Cardiac muscle cell (in vitro differentiated cells and primary cell): ENCODE data around the gene LPIN1. TPM values are rescaled to one million over a fixed set of nuclear protein-coding genes. Genes with fewer than 3 reads are reported as not detected.

Source experiments
- DNase-seq, 2 donors: peaks; one replicate each; pipeline versions ENCODE4 v3.0.0 to v3.0.0-alpha.2; 2010 to 2017; ENCODE audit warnings: low read depth in 1 of 2, low spot score in 1 of 2
- H3K27ac ChIP-seq: fragments of 200-600 bp; sonication (generic); 2 replicates; pipeline ENCODE4 v1.5.1; 2016
- H3K27me3 ChIP-seq: fragments of 200-600 bp; sonication (generic); 2 replicates; pipeline ENCODE4 v1.6.0; 2016; ENCODE audit warnings: control low read depth
- H3K36me3 ChIP-seq: fragments of 200-600 bp; sonication (generic); 2 replicates; pipeline ENCODE4 v1.5.1; 2016; ENCODE audit warnings: control low read depth
- H3K4me1 ChIP-seq: fragments of 200-600 bp; sonication (generic); 2 replicates; pipeline ENCODE4 v1.8.1; 2017; ENCODE audit warnings: low read depth, mild to moderate bottlenecking, mixed run types
- H3K4me3 ChIP-seq: fragments of 200-600 bp; sonication (generic); 2 replicates; pipeline ENCODE4 v1.5.1; 2016; ENCODE audit warnings: mild to moderate bottlenecking
- H3K9me3 ChIP-seq: fragments of 200-600 bp; sonication (generic); 2 replicates; pipeline ENCODE4 v1.5.1; 2017; ENCODE audit warnings: low read depth, mild to moderate bottlenecking, control low read depth
- polyA plus RNA-seq: library from polyadenylated mRNA; unstranded; fragments of >200 nt; fragmentation: Nextera tagmentation; extraction: Ambion mirVana; gene quantifications from 2 replicates; pipeline ENCODE4 v1.2.1, GENCODE V29; 2016
- total RNA-seq: library from RNA; depleted of rRNA; stranded (reverse); fragments of >200 nt; gene quantifications from 2 replicates; pipeline ENCODE4 v1.2.3, GENCODE V29; 2016
- TF ChIP-seq, protein P1 (sequence below): IDR thresholded peaks from 2 replicates; pipeline ENCODE4 v1.5.1; 2012; ENCODE audit warnings: low read depth, mild to moderate bottlenecking, low read length

Gene LPIN1
- total and polyA plus RNA-seq, 2 experiments from 2014 or later, result 47.0 to 58.3 TPM

DNA sequence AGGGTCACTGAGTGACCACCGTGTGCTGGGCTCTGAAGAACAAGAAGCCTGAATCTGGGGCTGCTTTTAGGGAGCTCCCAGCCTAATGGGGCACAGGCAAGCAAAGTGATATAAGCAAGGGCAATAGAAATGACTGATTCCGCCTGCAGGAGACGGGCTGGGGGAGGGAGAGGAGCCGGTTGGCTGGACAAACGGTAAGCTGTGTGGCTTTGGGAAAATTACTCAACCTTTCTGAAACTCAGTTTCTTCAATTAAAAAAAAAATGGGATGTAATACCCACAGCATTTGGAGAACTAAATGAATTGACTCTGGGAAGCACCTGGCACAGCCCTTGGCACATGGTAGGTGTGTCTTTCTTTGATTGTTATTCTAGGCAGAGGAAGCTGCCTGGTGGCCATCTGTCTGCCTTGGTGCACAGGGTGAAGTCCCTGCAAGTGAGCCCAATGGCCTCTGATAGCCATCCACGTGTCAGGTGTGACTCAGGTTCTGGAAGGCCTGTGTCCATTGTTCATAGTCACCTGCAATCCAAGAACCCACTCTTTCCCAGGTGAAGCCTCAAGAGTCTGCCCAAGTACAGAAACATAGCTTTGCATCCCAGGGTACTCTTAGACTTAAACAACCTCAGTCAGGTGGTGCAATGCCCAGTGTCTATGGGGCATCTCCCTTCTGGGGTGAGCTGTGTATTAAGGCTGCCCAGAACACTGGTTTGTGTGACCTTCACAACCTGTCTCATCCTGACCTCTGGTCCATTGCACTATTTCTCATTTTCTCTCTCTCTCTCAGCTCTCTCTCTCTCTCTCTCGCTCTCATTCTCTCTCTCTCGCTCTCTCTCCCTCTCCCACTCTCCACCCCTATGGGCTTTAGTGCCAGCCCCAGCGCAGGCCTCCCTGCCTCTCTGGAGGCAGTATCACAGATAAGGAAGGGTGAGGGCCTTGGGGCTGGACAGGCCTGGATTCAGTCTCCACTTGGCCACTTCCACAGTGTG, 46.5 kb upstream of the LPIN1 start:
- Histone ChIP-seq H3K27ac (no peak overlapping the region), H3K27me3 (no peaks in the 10 kb centered on the region), H3K36me3 (no peaks in the 10 kb centered on the region), H3K9me3 (no peaks in the 10 kb centered on the region), H3K4me3 (no peak overlapping the region), H3K4me1 (peaks cover 20% of the 10 kb centered on the region)
- TF ChIP-seq, protein P1, sequence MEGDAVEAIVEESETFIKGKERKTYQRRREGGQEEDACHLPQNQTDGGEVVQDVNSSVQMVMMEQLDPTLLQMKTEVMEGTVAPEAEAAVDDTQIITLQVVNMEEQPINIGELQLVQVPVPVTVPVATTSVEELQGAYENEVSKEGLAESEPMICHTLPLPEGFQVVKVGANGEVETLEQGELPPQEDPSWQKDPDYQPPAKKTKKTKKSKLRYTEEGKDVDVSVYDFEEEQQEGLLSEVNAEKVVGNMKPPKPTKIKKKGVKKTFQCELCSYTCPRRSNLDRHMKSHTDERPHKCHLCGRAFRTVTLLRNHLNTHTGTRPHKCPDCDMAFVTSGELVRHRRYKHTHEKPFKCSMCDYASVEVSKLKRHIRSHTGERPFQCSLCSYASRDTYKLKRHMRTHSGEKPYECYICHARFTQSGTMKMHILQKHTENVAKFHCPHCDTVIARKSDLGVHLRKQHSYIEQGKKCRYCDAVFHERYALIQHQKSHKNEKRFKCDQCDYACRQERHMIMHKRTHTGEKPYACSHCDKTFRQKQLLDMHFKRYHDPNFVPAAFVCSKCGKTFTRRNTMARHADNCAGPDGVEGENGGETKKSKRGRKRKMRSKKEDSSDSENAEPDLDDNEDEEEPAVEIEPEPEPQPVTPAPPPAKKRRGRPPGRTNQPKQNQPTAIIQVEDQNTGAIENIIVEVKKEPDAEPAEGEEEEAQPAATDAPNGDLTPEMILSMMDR, result no peak
- DNase-seq, result no peak

DNA sequence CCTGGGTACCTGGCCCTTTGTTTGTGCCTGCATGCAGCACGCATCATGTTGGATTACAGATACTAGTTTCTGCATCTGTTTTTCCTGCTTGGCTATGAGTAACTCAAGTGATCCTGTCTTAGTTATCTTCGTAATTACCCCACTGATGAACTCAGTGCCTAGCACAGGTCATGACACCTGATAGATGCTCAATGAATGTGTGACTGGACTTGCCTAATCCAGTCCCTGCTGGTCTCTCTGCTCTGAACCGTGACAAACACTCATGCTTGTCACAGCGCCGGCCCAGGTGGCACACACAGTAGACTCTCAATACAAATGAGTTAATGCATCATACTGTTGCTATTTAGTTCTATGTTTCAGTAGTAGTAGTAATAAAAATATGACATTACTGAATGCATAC, 45.2 kb upstream of the LPIN1 start:
- Histone ChIP-seq H3K36me3 (no peaks in the 10 kb centered on the region), H3K4me1 (peaks cover 20% of the 10 kb centered on the region), H3K9me3 (no peaks in the 10 kb centered on the region), H3K27ac (no peak overlapping the region), H3K27me3 (no peaks in the 10 kb centered on the region), H3K4me3 (no peak overlapping the region)
- TF ChIP-seq, protein P1, result no peak
- no peak for DNase-seq

DNA sequence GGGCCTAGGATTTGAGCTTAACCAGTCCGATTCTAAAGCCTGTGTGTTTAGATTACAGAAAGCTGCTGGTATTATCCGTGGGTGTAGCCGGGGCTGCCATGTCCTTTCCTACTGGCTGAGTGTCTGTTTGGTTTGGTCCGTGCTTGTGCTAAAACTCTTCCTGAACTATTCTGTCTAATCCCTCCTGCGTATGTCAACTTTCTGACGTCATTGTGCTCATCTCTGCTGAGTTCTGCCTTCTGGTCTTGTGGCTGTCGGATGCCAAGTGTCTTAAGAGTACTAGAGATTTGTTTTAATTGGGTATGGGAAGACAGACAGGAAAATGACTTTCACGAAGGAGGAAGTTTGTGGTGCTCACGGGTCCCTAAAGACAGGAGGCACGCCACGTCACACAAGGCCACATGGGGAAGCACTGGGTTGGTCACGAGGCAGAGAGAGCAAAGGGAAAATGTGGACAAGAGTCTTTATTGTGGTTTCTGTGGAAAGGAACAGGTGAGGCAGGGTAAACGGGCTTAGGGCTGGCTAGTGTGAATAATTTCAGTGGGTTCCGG, 44.6 kb upstream of the LPIN1 start:
- H3K27ac ChIP-seq, result no peak overlapping the region

DNA sequence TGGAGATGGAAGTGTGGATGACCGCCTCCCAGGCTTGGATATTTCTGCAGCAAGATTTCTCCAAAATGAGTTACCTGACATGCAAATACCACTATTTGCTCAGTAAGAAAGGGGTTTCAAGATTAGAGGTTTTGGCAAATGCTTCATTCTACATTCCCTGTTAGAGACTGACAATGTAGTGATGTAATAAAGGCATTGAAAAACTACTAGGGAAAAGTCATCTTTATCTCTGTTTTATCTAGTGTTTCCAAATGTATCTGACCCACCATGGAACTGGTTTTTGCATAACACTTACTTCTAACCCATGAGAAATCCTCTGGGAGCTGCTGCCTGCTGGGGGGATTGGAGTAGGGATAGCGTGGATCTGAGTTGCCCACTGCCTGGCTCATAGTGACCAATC, 43.5 kb upstream of the LPIN1 start:
- Histone ChIP-seq H3K27me3 (no peaks in the 10 kb centered on the region), H3K27ac (no peak overlapping the region), H3K9me3 (no peaks in the 10 kb centered on the region), H3K36me3 (no peaks in the 10 kb centered on the region), H3K4me3 (no peak overlapping the region), H3K4me1 (peaks cover 11% of the 10 kb centered on the region)
- TF ChIP-seq, protein P1, result no peak
- DNase-seq, result peak in 1 of 2 donors; percentile 41

More for the DNA sequence above, 44.6 kb upstream of the LPIN1 start:
- Histone ChIP-seq H3K36me3 (no peaks in the 10 kb centered on the region), H3K4me3 (no peak overlapping the region), H3K9me3 (no peaks in the 10 kb centered on the region), H3K4me1 (peaks cover 18% of the 10 kb centered on the region), H3K27me3 (no peaks in the 10 kb centered on the region)
- TF ChIP-seq, protein P1, result no peak
- DNase-seq, result no peak

DNA sequence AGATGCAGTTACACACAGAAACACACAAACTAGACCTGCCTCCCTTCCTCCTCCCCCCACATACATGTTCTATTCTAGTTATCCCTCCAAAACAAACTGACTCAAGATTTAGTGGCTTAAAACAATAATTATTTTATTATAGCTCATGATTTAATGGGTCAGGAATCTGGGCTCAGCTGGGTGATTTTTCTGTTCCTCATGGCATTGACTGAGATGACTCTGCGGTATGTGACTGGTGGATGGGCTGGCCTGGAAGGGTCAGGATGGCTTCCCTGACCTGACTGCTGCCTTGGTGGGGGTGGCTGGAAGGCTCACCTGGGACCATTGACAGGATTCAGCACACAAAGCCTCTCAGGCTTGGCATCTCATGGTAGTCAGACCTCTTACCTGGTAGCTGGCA, 42.7 kb upstream of the LPIN1 start:
- H3K27ac ChIP-seq, result no peak overlapping the region
- H3K36me3 ChIP-seq, result no peaks in the 10 kb centered on the region
- TF ChIP-seq, protein P1, result no peak
- DNase-seq, result no peak
- H3K4me1 ChIP-seq, result peaks cover 3% of the 10 kb centered on the region
- no peaks in the 10 kb centered on the region for H3K27me3 ChIP-seq
- H3K4me3 ChIP-seq, result no peak overlapping the region
- no peaks in the 10 kb centered on the region for H3K9me3 ChIP-seq
